OCI-LY1 (cell line): ENCODE data around the gene GFOD1.

ENCODE experiments used
- H2AFZ ChIP-seq: fragments of 200-600 bp; sonication (generic), shearing (Covaris generic); 2 replicates; pipeline ENCODE4 v1.6.0; 2014; ENCODE audit warnings: antibody characterized with exemption, mild to moderate bottlenecking, low read length
- H3F3A ChIP-seq: fragments of 200-600 bp; sonication (generic), shearing (Covaris generic); 2 replicates; pipeline ENCODE4 v1.6.0; 2014; ENCODE audit warnings: mild to moderate bottlenecking, antibody characterized with exemption, low read length, moderate library complexity; ENCODE audit not compliant: insufficient read depth
- H3K27ac ChIP-seq: fragments of 200-600 bp; sonication (generic); 2 replicates; pipeline ENCODE4 v1.5.1; 2014; ENCODE audit warnings: low read length, mixed run types, mild to moderate bottlenecking, low read depth; ENCODE audit not compliant: poor library complexity, severe bottlenecking
- H3K27me3 ChIP-seq: fragments of 200-600 bp; sonication (generic); 2 replicates; pipeline ENCODE4 v1.6.0; 2014; ENCODE audit warnings: antibody characterized with exemption, mild to moderate bottlenecking, low read length, moderate library complexity; ENCODE audit not compliant: insufficient read depth
- H3K36me3 ChIP-seq: fragments of 200-600 bp; sonication (generic); 2 replicates; pipeline ENCODE4 v1.6.1; 2014; ENCODE audit warnings: mild to moderate bottlenecking, antibody characterized with exemption, low read length, moderate library complexity, mixed read lengths; ENCODE audit not compliant: insufficient read depth
- H3K4me1 ChIP-seq: fragments of 200-600 bp; sonication (generic); 2 replicates; pipeline ENCODE4 v1.5.1; 2014; ENCODE audit warnings: mild to moderate bottlenecking, low read length, moderate library complexity; ENCODE audit not compliant: insufficient read depth, severe bottlenecking
- H3K4me2 ChIP-seq: fragments of 200-600 bp; sonication (generic), shearing (Covaris generic); 2 replicates; pipeline ENCODE4 v1.6.1; 2014; ENCODE audit warnings: low read length
- H3K4me3 ChIP-seq: fragments of 200-600 bp; sonication (generic); 2 replicates; pipeline ENCODE4 v1.5.1; 2014; ENCODE audit warnings: low read length, low read depth, mild to moderate bottlenecking, mixed read lengths; ENCODE audit not compliant: poor library complexity, severe bottlenecking
- H3K79me2 ChIP-seq: fragments of 200-600 bp; shearing (Covaris generic); 2 replicates; pipeline ENCODE4 v1.6.1; 2016; ENCODE audit warnings: mixed run types, low read length, mixed read lengths; ENCODE audit not compliant: insufficient read depth
- H3K9ac ChIP-seq: fragments of 200-600 bp; sonication (generic), shearing (Covaris generic); 2 replicates; pipeline ENCODE4 v1.6.1; 2014; ENCODE audit warnings: mild to moderate bottlenecking, low read length, mixed read lengths
- H3K9me2 ChIP-seq: fragments of 200-600 bp; sonication (generic), shearing (Covaris generic); 2 replicates; pipeline ENCODE4 v1.6.1; 2014; ENCODE audit warnings: low read depth, mild to moderate bottlenecking, low read length, mixed read lengths
- H3K9me3 ChIP-seq: fragments of 200-600 bp; shearing (Covaris generic); 2 replicates; pipeline ENCODE4 v1.6.1; 2014; ENCODE audit warnings: low read length, mixed read lengths
- H4K20me1 ChIP-seq: fragments of 200-600 bp; sonication (generic), shearing (Covaris generic); 2 replicates; pipeline ENCODE4 v1.6.0; 2016; ENCODE audit warnings: mild to moderate bottlenecking, low read length; ENCODE audit not compliant: insufficient read depth
- CTCF ChIP-seq: fragments of 200-600 bp; sonication (generic), shearing (Covaris generic); IDR thresholded peaks from 2 replicates; pipeline ENCODE4 v1.5.1; 2017; ENCODE audit warnings: mild to moderate bottlenecking, antibody characterized with exemption, low read length, moderate library complexity, mixed read lengths
- EZH2 ChIP-seq: fragments of 200-600 bp; sonication (generic), shearing (Covaris generic); IDR thresholded peaks from 2 replicates; pipeline ENCODE4 v1.8.0; 2017; ENCODE audit warnings: borderline replicate concordance, mixed run types, mild to moderate bottlenecking, antibody characterized with exemption, low read length, moderate library complexity, mixed read lengths

Gene GFOD1

GRCh38 chr6:13515912-13516311 is 28.5 kb upstream of the GFOD1 start:
- Histone ChIP-seq H3K27ac (no peak overlapping the region), H3K9me3 (no peaks in the 10 kb centered on the region), H3K27me3 (no peaks in the 10 kb centered on the region), H3K4me3 (no peak overlapping the region), H3K4me2 (no peak overlapping the region), H4K20me1 (no peaks in the 10 kb centered on the region), H3K36me3 (no peaks in the 10 kb centered on the region), H2AFZ (no peak overlapping the region), H3K9ac (no peak overlapping the region), H3K9me2 (no peaks in the 10 kb centered on the region), H3F3A (no peaks in the 10 kb centered on the region), H3K79me2 (no peaks in the 10 kb centered on the region), H3K4me1 (peaks cover 6% of the 10 kb centered on the region)
- TF ChIP-seq CTCF (no peak), EZH2 (no peak)

- Histone ChIP-seq H3K9me2 (no peaks in the 10 kb centered on the region), H3K4me2 (no peak overlapping the region), H3K36me3 (no peaks in the 10 kb centered on the region), H2AFZ (no peak overlapping the region), H3K9me3 (peaks cover 3% of the 10 kb centered on the region; the same call in 1 of the 2 replicates), H3F3A (no peaks in the 10 kb centered on the region), H3K4me1 (peaks cover 6% of the 10 kb centered on the region), H3K27me3 (no peaks in the 10 kb centered on the region), H4K20me1 (no peaks in the 10 kb centered on the region), H3K79me2 (no peaks in the 10 kb centered on the region), H3K9ac (no peak overlapping the region), H3K4me3 (no peak overlapping the region), H3K27ac (no peak overlapping the region)
- TF ChIP-seq CTCF (no peak), EZH2 (no peak)
Observed at GRCh38 chr6:13513626-13514502, 26.5 kb upstream of the GFOD1 start.

- H2AFZ ChIP-seq = no peak overlapping the region
- no peaks in the 10 kb centered on the region for H3K9me2 ChIP-seq
Observed at GRCh38 chr6:13512900-13513299, 25.5 kb upstream of the GFOD1 start.

More at GRCh38 chr6:13512900-13513299, 25.5 kb upstream of the GFOD1 start:
- no peaks in the 10 kb centered on the region for H3F3A ChIP-seq
- H3K27ac ChIP-seq = no peak overlapping the region
- no peak for TF ChIP-seq CTCF
- TF ChIP-seq EZH2 = no peak
- no peak overlapping the region for H3K9ac ChIP-seq
- H3K9me3 ChIP-seq = peaks cover 3% of the 10 kb centered on the region; the same call in 1 of the 2 replicates
- H3K36me3 ChIP-seq = no peaks in the 10 kb centered on the region
- peaks cover 6% of the 10 kb centered on the region for H3K4me1 ChIP-seq
- no peaks in the 10 kb centered on the region for H4K20me1 ChIP-seq
- no peak overlapping the region for H3K4me2 ChIP-seq
- no peaks in the 10 kb centered on the region for H3K79me2 ChIP-seq
- no peak overlapping the region for H3K4me3 ChIP-seq
- H3K27me3 ChIP-seq = no peaks in the 10 kb centered on the region
